Activated B cell treated with CpG ODN at 0.5 μM for 24 hours (primary cell): ENCODE results near the gene CBX2. TPM values are rescaled to one million over a fixed set of nuclear protein-coding genes. Genes with fewer than 3 reads are reported as not detected.
A peak's percentile ranks its signal among the peaks of the same experiment; 100 is the strongest.

Experiments
- ATAC-seq: fragments of 200-7000 bp; cut with Tn5 transposase; one replicate; pipeline ENCODE4 v1.10.0; 2021; ENCODE audit warnings: low read depth, mild to moderate bottlenecking, moderate library complexity
- CTCF ChIA-PET: fragments of 350-600 bp; sonication (Branson Sonifier 250); formaldehyde crosslinking; loops from one replicate; lab custom pipeline; 2021; ENCODE audit warnings: antibody characterized with exemption; lab: Charles Lee
- POLR2A ChIA-PET: fragments of 350-600 bp; sonication (Branson Sonifier 250); formaldehyde crosslinking; loops from one replicate; lab custom pipeline; 2021; ENCODE audit warnings: antibody characterized with exemption; lab: Charles Lee
- DNase-seq: peaks from one replicate; pipeline ENCODE4 v3.0.0; 2022
- H3K27ac Mint-ChIP-seq: one replicate; pipeline ENCODE4 v1.8.0; 2020; ENCODE audit warnings: mixed read lengths
- H3K27me3 Mint-ChIP-seq: one replicate; pipeline ENCODE4 v1.8.0; 2021; ENCODE audit warnings: mixed read lengths
- H3K36me3 Mint-ChIP-seq: one replicate; pipeline ENCODE4 v1.8.0; 2021; ENCODE audit warnings: low read depth, mixed read lengths
- H3K4me1 Mint-ChIP-seq: one replicate; pipeline ENCODE4 v1.8.0; 2021; ENCODE audit warnings: mixed read lengths
- H3K4me3 Mint-ChIP-seq: one replicate; pipeline ENCODE4 v1.8.0; 2020; ENCODE audit warnings: mild to moderate bottlenecking, mixed read lengths
- H3K9me3 Mint-ChIP-seq: one replicate; pipeline ENCODE4 v1.8.0; 2020; ENCODE audit warnings: mixed read lengths
- CTCF ChIP-seq: fragments of 200-600 bp; IDR thresholded peaks from one replicate; pipeline ENCODE4 v1.8.0; 2022; ENCODE audit warnings: antibody characterized with exemption, mild to moderate bottlenecking
- intact Hi-C: fragments of 100-400 bp; cut with micrococcal nuclease; formaldehyde crosslinking; loops from one replicate; pipeline ENCODE4 v1.15.1; 2024
- total RNA-seq: library from RNA; stranded (reverse); gene quantifications from 2 replicates; pipeline ENCODE4 v1.2.3, GENCODE V29; 2022

CBX2 gene
- total RNA-seq, 1 donor from 2014 or later = 0.67 TPM

- peaks cover 38% of the 10 kb centered on the region for H3K4me1 Mint-ChIP-seq
- H3K27me3 Mint-ChIP-seq = peaks cover 29% of the 10 kb centered on the region
- no peak overlapping the region for H3K4me3 Mint-ChIP-seq
- H3K36me3 Mint-ChIP-seq = peaks cover 4% of the 10 kb centered on the region
- no peaks in the 10 kb centered on the region for H3K9me3 Mint-ChIP-seq
- no peak for TF ChIP-seq CTCF
- ATAC-seq = no peak
- CTCF ChIA-PET = interaction anchor here (1.1 to 1.5 kb wide), 2 partner anchors 12 to 37 kb away, joined by 3 read pairs; no protein-coding TSS in a partner anchor
- intact Hi-C loops = loop anchor here (1.0 to 10.0 kb wide), 5 partner anchors 8 to 1715 kb away; partner anchors contain the start of genes ACTG1, CCDC40 and TBC1D16
- POLR2A ChIA-PET = interaction anchor here (0.9 to 6.6 kb wide), 5 partner anchors 12 to 40 kb away, joined by 3 to 65 read pairs (median 5); partner anchors contain the start of gene CBX4
- H3K27ac Mint-ChIP-seq = peak overlapping the region; percentile 79
- DNase-seq = no peak
Observed at GRCh38 chr17:79799538-79800324, 21.8 kb downstream of the CBX2 start.

- H3K4me1 Mint-ChIP-seq = peaks cover 46% of the 10 kb centered on the region
- H3K27ac Mint-ChIP-seq = peak overlapping the region; percentile 79
- intact Hi-C loops = loop anchor here (1.0 to 10.0 kb wide), 3 partner anchors 11 to 1714 kb away; partner anchors contain the start of gene ACTG1
- CTCF ChIA-PET = interaction anchor here (1.1 kb wide), 1 partner anchor 36 kb away, joined by 3 read pairs; no protein-coding TSS in a partner anchor
- DNase-seq = no peak
- H3K4me3 Mint-ChIP-seq = peak overlapping the region; percentile 71
- H3K27me3 Mint-ChIP-seq = peaks cover 35% of the 10 kb centered on the region
- TF ChIP-seq CTCF = no peak
- no peaks in the 10 kb centered on the region for H3K9me3 Mint-ChIP-seq
- H3K36me3 Mint-ChIP-seq = peaks cover 5% of the 10 kb centered on the region
- ATAC-seq = no peak
- POLR2A ChIA-PET = interaction anchor here (1.6 kb wide), 1 partner anchor 42 kb away, joined by 4 read pairs; no protein-coding TSS in a partner anchor
Observed at GRCh38 chr17:79800325-79801155, 22.6 kb downstream of the CBX2 start.

GRCh38 chr17:79801156-79802038 lies 23.4 kb downstream of the CBX2 start:
- ChIA-PET POLR2A (interaction anchor here (1.2 to 1.6 kb wide), 3 partner anchors 35 to 42 kb away, joined by 3 to 14 read pairs (median 4); partner anchors contain the start of gene CBX4), CTCF (interaction anchor here (1.1 kb wide), 1 partner anchor 36 kb away, joined by 3 read pairs; no protein-coding TSS in a partner anchor)
- ATAC-seq (no peak), DNase-seq (no peak)
- no peak for TF ChIP-seq CTCF
- peaks cover 5% of the 10 kb centered on the region for H3K36me3 Mint-ChIP-seq
- peaks cover 42% of the 10 kb centered on the region for H3K4me1 Mint-ChIP-seq
- H3K27ac Mint-ChIP-seq = no peak overlapping the region
- no peak overlapping the region for H3K4me3 Mint-ChIP-seq
- intact Hi-C loops = loop anchor here (5.0 to 10.0 kb wide), 2 partner anchors 131 to 1713 kb away; partner anchors contain the start of gene ACTG1
- no peaks in the 10 kb centered on the region for H3K9me3 Mint-ChIP-seq
- peaks cover 38% of the 10 kb centered on the region for H3K27me3 Mint-ChIP-seq

- Mint-ChIP-seq H3K36me3 (peaks cover 5% of the 10 kb centered on the region), H3K9me3 (no peaks in the 10 kb centered on the region), H3K4me3 (no peak overlapping the region), H3K4me1 (peaks cover 43% of the 10 kb centered on the region), H3K27ac (peak overlapping the region; percentile 30), H3K27me3 (peaks cover 46% of the 10 kb centered on the region)
- CTCF ChIA-PET = no interaction called here
- DNase-seq (no peak), ATAC-seq (no peak)
- intact Hi-C loops = loop anchor here (5.0 to 10.0 kb wide), 2 partner anchors 130 to 1713 kb away; partner anchors contain the start of gene ACTG1
- POLR2A ChIA-PET = interaction anchor here (0.5 to 1.5 kb wide), 4 partner anchors 9 to 1700 kb away, joined by 3 to 14 read pairs (median 3); partner anchors contain the start of gene CBX4
- no peak for TF ChIP-seq CTCF
Observed at GRCh38 chr17:79802039-79802735, 24.2 kb downstream of the CBX2 start.
